Spleen (tissue), 11 donors: ENCODE measurements around the gene ANO3. TPM values are rescaled to one million over a fixed set of nuclear protein-coding genes. Genes with fewer than 3 reads are reported as not detected.

Source experiments
- DNase-seq: peaks from one replicate; pipeline ENCODE4 v3.0.0-alpha.2; 2020
- H3K27ac ChIP-seq, 8 donors: fragments of 200-600 bp; sonication (generic) in 7 of 8; 1 replicate in 4 of 8; 2 replicates in 4 of 8; pipeline versions ENCODE4 v1.5.0 to v1.8.0; 2016 to 2021; ENCODE audit warnings: inconsistent platforms in 4 of 8, mild to moderate bottlenecking in 4 of 8, moderate library complexity in 1 of 8
- H3K27me3 ChIP-seq, 7 donors: fragments of 200-600 bp; sonication (generic) in 6 of 7; replicated peaks in 1 of 7; 1 replicate in 4 of 7; 2 replicates in 3 of 7; pipeline versions ENCODE4 v1.5.0 to v1.8.0; 2016 to 2021; ENCODE audit warnings: inconsistent platforms in 3 of 7, mild to moderate bottlenecking in 1 of 7
- H3K36me3 ChIP-seq, 6 donors: fragments of 200-600 bp; sonication (generic) in 5 of 6; 1 replicate in 4 of 6; 2 replicates in 2 of 6; pipeline versions ENCODE4 v1.5.0 to v1.8.0; 2016 to 2021; ENCODE audit warnings: inconsistent platforms in 2 of 6
- H3K4me1 ChIP-seq, 6 donors: fragments of 200-600 bp; sonication (generic) in 5 of 6; 1 replicate in 3 of 6; 2 replicates in 3 of 6; pipeline versions ENCODE4 v1.5.0 to v1.8.0; 2016 to 2021; ENCODE audit warnings: inconsistent platforms in 3 of 6
- H3K4me3 ChIP-seq, 8 donors: fragments of 200-600 bp; sonication (generic) in 7 of 8; 1 replicate in 4 of 8; 2 replicates in 4 of 8; pipeline versions ENCODE4 v1.5.0 to v1.8.0; 2016 to 2021; ENCODE audit warnings: inconsistent platforms in 4 of 8, mild to moderate bottlenecking in 4 of 8, moderate library complexity in 2 of 8
- H3K9me3 ChIP-seq, 8 donors: fragments of 200-600 bp; sonication (generic) in 7 of 8; 1 replicate in 4 of 8; 2 replicates in 4 of 8; pipeline versions ENCODE4 v1.5.0 to v1.8.0; 2016 to 2021; ENCODE audit warnings: inconsistent platforms in 4 of 8
- CTCF ChIP-seq, 11 experiments: fragments of 200-600 bp in 7 of 11; fragments of 450-650 bp in 4 of 11; sonication (generic) in 4 of 11; IDR thresholded peaks in 8 of 11; conservative IDR thresholded peaks in 3 of 11; 1 replicate in 7 of 11; 2 replicates in 4 of 11; pipeline versions ENCODE4 v1.4.0 to v1.8.0; 2016 to 2021; ENCODE audit warnings: antibody characterized with exemption in 11 of 11, inconsistent platforms in 4 of 11, mild to moderate bottlenecking in 1 of 11
- POLR2A ChIP-seq, 3 donors: fragments of 450-650 bp; IDR thresholded peaks; one replicate each; pipeline ENCODE4 v1.5.1; 2017; ENCODE audit warnings: antibody characterized with exemption in 3 of 3, mild to moderate bottlenecking in 1 of 3
- POLR2AphosphoS5 ChIP-seq, 3 donors: sonication (generic); formaldehyde crosslinking; IDR thresholded peaks; one replicate each; pipeline ENCODE4 v1.5.1; 2017; ENCODE audit warnings: antibody characterized with exemption in 3 of 3
- WGBS, 5 donors: extraction: QIAGEN DNeasy Blood & Tissue Kit in 3 of 5; methylation state at CpG; one replicate each; pipeline versions ENCODE4 v1.1.5 to v1.1.7; 2013 to 2018; 5-methylcytosine and 5-hydroxymethylcytosine counted together
- intact Hi-C: fragments of 100-400 bp; cut with DNase I; formaldehyde crosslinking; loops from one replicate; pipeline ENCODE4 v1.15.0; 2023; ENCODE audit warnings: low total_unique reads
- polyA plus RNA-seq, 3 donors: library from polyadenylated mRNA; stranded (reverse); fragments of 200-250 nt; gene quantifications; one replicate each; pipeline ENCODE4 v1.2.1, GENCODE V29; 2013
- total RNA-seq, 7 donors: library from RNA; depleted of rRNA in 3 of 7; stranded (reverse); fragments of >200 nt in 3 of 7; fragmentation: NEBNext Ultra II Directional in 4 of 7; extraction: Animal tissue kit (Norgen Biotek cat#: 25700) in 4 of 7; gene quantifications; one replicate each; pipeline versions ENCODE4 v1.1.0 to v1.2.1, GENCODE V29; 2016 to 2021
- donor health status: healthy with polysubstance abuse.
- donor health status: DM: no; HTN: no; CAD: no; lungs with moderate emphysema.
- donor health status: DM: no; HTN: no; CAD: no.
- donor health status: Bipolar disorder and iron deficiency.
- donor health status: healthy.
- donor health status: DM: no; HTN: no; CAD: no.
- donor health status: DM: yes; HTN: yes; CAD: no.

The ANO3 gene
- total and polyA plus RNA-seq, 10 donors = 0.03 to 2.6 (median 0.26) TPM; not detected in 4

- no peaks in the 10 kb centered on the region for H3K4me1 ChIP-seq
- no peaks in the 10 kb centered on the region for H3K36me3 ChIP-seq
- TF ChIP-seq CTCF (IDR thresholded peaks at IDR 0.05 in 8 of 11, conservative IDR thresholded peaks at IDR 0.05 in 3 of 11) = no peak
- no peak for TF ChIP-seq POLR2AphosphoS5 (IDR thresholded peaks at IDR 0.05)
- TF ChIP-seq POLR2A (IDR thresholded peaks at IDR 0.05) = no peak
- 83 to 90% (median 84%) methylated on average over 7 of the region's 7 CpGs for WGBS, 5 donors
- H3K9me3 ChIP-seq = no peaks in the 10 kb centered on the region
- H3K27me3 ChIP-seq = no peaks in the 10 kb centered on the region
- no peak overlapping the region for H3K27ac ChIP-seq
- intact Hi-C loops = no loop called here
- no peak overlapping the region for H3K4me3 ChIP-seq
- DNase-seq = no peak
These were observed 18.1 kb downstream of the ANO3 start for GRCh38 chr11:26350002-26350401.

- Histone ChIP-seq H3K4me3 (no peak overlapping the region), H3K27ac (no peak overlapping the region), H3K9me3 (no peaks in the 10 kb centered on the region), H3K4me1 (no peaks in the 10 kb centered on the region), H3K36me3 (no peaks in the 10 kb centered on the region), H3K27me3 (no peaks in the 10 kb centered on the region)
- intact Hi-C loops = no loop called here
- TF ChIP-seq CTCF (IDR thresholded peaks at IDR 0.05 in 8 of 11, conservative IDR thresholded peaks at IDR 0.05 in 3 of 11) = no peak
- TF ChIP-seq POLR2AphosphoS5 (IDR thresholded peaks at IDR 0.05) = no peak
- no peak for TF ChIP-seq POLR2A (IDR thresholded peaks at IDR 0.05)
- WGBS, 5 donors = 80 to 92% (median 82%) methylated on average over 5 of the region's 5 CpGs
- no peak for DNase-seq
These were observed 21.1 kb downstream of the ANO3 start for GRCh38 chr11:26353010-26353409.

- H3K36me3 ChIP-seq = no peaks in the 10 kb centered on the region
- H3K4me3 ChIP-seq = no peak overlapping the region
- intact Hi-C loops = no loop called here
- TF ChIP-seq CTCF (IDR thresholded peaks at IDR 0.05 in 8 of 11, conservative IDR thresholded peaks at IDR 0.05 in 3 of 11) (no peak), POLR2A (IDR thresholded peaks at IDR 0.05) (no peak)
- no peak overlapping the region for H3K27ac ChIP-seq
- H3K4me1 ChIP-seq = no peaks in the 10 kb centered on the region
- DNase-seq = no peak
- H3K27me3 ChIP-seq = no peaks in the 10 kb centered on the region
- peaks cover 0 to 4% (median under 1%) of the 10 kb centered on the region in 8 donors for H3K9me3 ChIP-seq
These were observed 27.1 kb downstream of the ANO3 start for GRCh38 chr11:26359055-26359454.

GRCh38 chr11:26365284-26365683, 33.4 kb downstream of the ANO3 start:
- Histone ChIP-seq H3K27me3 (no peaks in the 10 kb centered on the region), H3K27ac (no peak overlapping the region), H3K4me1 (no peaks in the 10 kb centered on the region), H3K36me3 (no peaks in the 10 kb centered on the region), H3K4me3 (no peak overlapping the region), H3K9me3 (peaks cover 2 to 57% (median 46%) of the 10 kb centered on the region in 8 donors)
- DNase-seq = no peak
- WGBS, 5 donors = 77 to 100% (median 87%) methylated on average over 1 of the region's 1 CpG
- no peak for TF ChIP-seq POLR2A (IDR thresholded peaks at IDR 0.05)
- no peak for TF ChIP-seq CTCF (IDR thresholded peaks at IDR 0.05 in 8 of 11, conservative IDR thresholded peaks at IDR 0.05 in 3 of 11)
- no peak for TF ChIP-seq POLR2AphosphoS5 (IDR thresholded peaks at IDR 0.05)
- intact Hi-C loops = no loop called here
